ENCODE results near the gene TAAR5.
"Not testable (repeated sequence)": the region's sequence is repeated elsewhere in the genome, so short reads cannot be mapped to it uniquely, and the experiment has no call there.

The TAAR5 gene

GRCh38 chr6:132589454-132589853 lies at the start of gene TAAR5:
Gene TAAR5, minus strand, starts transcription at chr6:132589741. Its CDS starts 55 bp downstream, at chr6:132589686.
- Histone ChIP-seq H3K4me3 (no peak within 1 kb of the TSS), H4K20me1 (no peaks in the 10 kb centered on the region), H3K4me2 (no peak within 1 kb of the TSS), H3K9ac (no peak within 1 kb of the TSS), H3K36me3 (no peaks in the 10 kb centered on the region), H3K27ac (no peak within 1 kb of the TSS), H3K27me3 (no peaks in the 10 kb centered on the region), H3K9me3 (replicated peaks in 1 of 11) (no peaks in the 10 kb centered on the region), H3K4me1 (peaks cover 0 to 14% (median 5%) of the 10 kb centered on the region in 10 experiments; a peak in 9 of 20 replicates)
- TF ChIP-seq Cebpa-rat (IDR thresholded peaks at IDR 0.05), result no peak

- H3K27me3 ChIP-seq, H3K36me3 ChIP-seq, H3K4me1 ChIP-seq, H3K27ac ChIP-seq, H3K4me3 ChIP-seq, H3K4me2 ChIP-seq, H4K20me1 ChIP-seq, H3K9ac ChIP-seq: not testable (repeated sequence)
- H3K9me3 ChIP-seq (replicated peaks in 1 of 11), result peaks cover 0 to 11% (median 0%) of the 10 kb centered on the region in 11 experiments; a peak in 2 of 22 replicates
Observed at GRCh38 chr6:132637135-132637534, 47.6 kb upstream of the TAAR5 start.

- H4K20me1 ChIP-seq, H3K4me3 ChIP-seq, H3K27ac ChIP-seq, H3K36me3 ChIP-seq, H3K27me3 ChIP-seq, H3K9ac ChIP-seq, H3K4me1 ChIP-seq, H3K4me2 ChIP-seq: not testable (repeated sequence)
- peaks cover 0 to 11% (median 0%) of the 10 kb centered on the region in 11 experiments; a peak in 2 of 22 replicates for H3K9me3 ChIP-seq (replicated peaks in 1 of 11)
Observed at GRCh38 chr6:132635906-132636305, 46.4 kb upstream of the TAAR5 start.

GRCh38 chr6:132635288-132635687 lies 45.7 kb upstream of the TAAR5 start:
- not testable (repeated sequence) for H3K27me3 ChIP-seq, H3K4me2 ChIP-seq, H3K4me3 ChIP-seq, H3K36me3 ChIP-seq, H3K4me1 ChIP-seq, H3K27ac ChIP-seq, H4K20me1 ChIP-seq, H3K9ac ChIP-seq
- peaks cover 0 to 11% (median 0%) of the 10 kb centered on the region in 11 experiments; a peak in 2 of 22 replicates for H3K9me3 ChIP-seq (replicated peaks in 1 of 11)

- H3K4me3 ChIP-seq, result no peak overlapping the region
- H3K36me3 ChIP-seq, result no peaks in the 10 kb centered on the region
- no peak overlapping the region for H3K9ac ChIP-seq
- H3K4me1 ChIP-seq, result no peaks in the 10 kb centered on the region
- no peak overlapping the region for H3K27ac ChIP-seq
- H3K9me3 ChIP-seq (replicated peaks in 1 of 11), result peaks cover 0 to 11% (median 0%) of the 10 kb centered on the region in 11 experiments; a peak in 2 of 22 replicates
- TF ChIP-seq Cebpa-rat (IDR thresholded peaks at IDR 0.05), result no peak
- H3K4me2 ChIP-seq, result no peak overlapping the region
- no peaks in the 10 kb centered on the region for H4K20me1 ChIP-seq
- H3K27me3 ChIP-seq, result no peaks in the 10 kb centered on the region
Observed at GRCh38 chr6:132634796-132635195, 45.3 kb upstream of the TAAR5 start.

GRCh38 chr6:132633362-132633761 lies 43.8 kb upstream of the TAAR5 start:
- no peak overlapping the region for H3K4me3 ChIP-seq
- H4K20me1 ChIP-seq, result no peaks in the 10 kb centered on the region
- H3K36me3 ChIP-seq, result no peaks in the 10 kb centered on the region
- H3K4me2 ChIP-seq, result no peak overlapping the region
- H3K9me3 ChIP-seq (replicated peaks in 1 of 11), result peaks cover 0 to 16% (median 0%) of the 10 kb centered on the region in 11 experiments; a peak in 3 of 22 replicates
- H3K27ac ChIP-seq, result no peak overlapping the region
- H3K27me3 ChIP-seq, result no peaks in the 10 kb centered on the region
- H3K4me1 ChIP-seq, result no peaks in the 10 kb centered on the region
- no peak overlapping the region for H3K9ac ChIP-seq
- TF ChIP-seq Cebpa-rat (IDR thresholded peaks at IDR 0.05), result no peak

GRCh38 chr6:132624175-132624574 lies 34.6 kb upstream of the TAAR5 start, which contains the start of gene TAAR2:
Gene TAAR2, minus strand, starts transcription at chr6:132624275. Its CDS starts 0 bp downstream, at chr6:132624275.
- Histone ChIP-seq H3K9me3 (replicated peaks in 1 of 11) (peaks cover 3 to 11% (median 6%) of the 10 kb centered on the region in 11 experiments; a peak in 10 of 22 replicates), H3K27me3 (no peaks in the 10 kb centered on the region)

GRCh38 chr6:132623106-132623845 lies 33.7 kb upstream of the TAAR5 start:
- Histone ChIP-seq H3K4me1 (no peaks in the 10 kb centered on the region), H3K4me3 (no peak overlapping the region), H3K4me2 (no peak overlapping the region), H3K9me3 (replicated peaks in 1 of 11) (peaks cover 3 to 7% (median 6%) of the 10 kb centered on the region in 11 experiments; a peak in 9 of 22 replicates), H4K20me1 (no peaks in the 10 kb centered on the region), H3K27ac (no peak overlapping the region), H3K36me3 (no peaks in the 10 kb centered on the region), H3K9ac (no peak overlapping the region), H3K27me3 (no peaks in the 10 kb centered on the region)
- TF ChIP-seq Cebpa-rat (IDR thresholded peaks at IDR 0.05), result no peak

More at GRCh38 chr6:132624175-132624574, 34.6 kb upstream of the TAAR5 start, which contains the start of gene TAAR2:
- H3K4me2 ChIP-seq, result no peak within 1 kb of the TSS
- no peak within 1 kb of the TSS for H3K9ac ChIP-seq
- no peaks in the 10 kb centered on the region for H4K20me1 ChIP-seq
- H3K27ac ChIP-seq, result no peak within 1 kb of the TSS
- no peaks in the 10 kb centered on the region for H3K36me3 ChIP-seq
- H3K4me3 ChIP-seq, result no peak within 1 kb of the TSS
- no peaks in the 10 kb centered on the region for H3K4me1 ChIP-seq
- TF ChIP-seq Cebpa-rat (IDR thresholded peaks at IDR 0.05), result no peak

- no peak for TF ChIP-seq Cebpa-rat (IDR thresholded peaks at IDR 0.05)
- Histone ChIP-seq H4K20me1 (no peaks in the 10 kb centered on the region), H3K27me3 (no peaks in the 10 kb centered on the region)
Observed at GRCh38 chr6:132616677-132617076, 27.1 kb upstream of the TAAR5 start.

GRCh38 chr6:132614554-132614953 lies 25.0 kb upstream of the TAAR5 start:
- TF ChIP-seq Cebpa-rat (IDR thresholded peaks at IDR 0.05), result no peak
- peaks cover 0 to 3% (median 0%) of the 10 kb centered on the region in 10 experiments; a peak in 1 of 20 replicates for H3K4me1 ChIP-seq
- peak overlapping the region in 5 of 11 experiments; percentile 6 to 38 (median 14); a peak in 6 of 22 replicates for H3K4me2 ChIP-seq
- no peaks in the 10 kb centered on the region for H3K27me3 ChIP-seq
- H3K9ac ChIP-seq, result no peak overlapping the region
- no peak overlapping the region for H3K27ac ChIP-seq
- H3K36me3 ChIP-seq, result no peaks in the 10 kb centered on the region
- no peaks in the 10 kb centered on the region for H3K9me3 ChIP-seq (replicated peaks in 1 of 11)
- no peaks in the 10 kb centered on the region for H4K20me1 ChIP-seq
- no peak overlapping the region for H3K4me3 ChIP-seq

More at GRCh38 chr6:132616677-132617076, 27.1 kb upstream of the TAAR5 start:
- no peaks in the 10 kb centered on the region for H3K9me3 ChIP-seq (replicated peaks in 1 of 11)
- H3K36me3 ChIP-seq, result no peaks in the 10 kb centered on the region
- H3K4me3 ChIP-seq, result no peak overlapping the region
- H3K9ac ChIP-seq, result no peak overlapping the region
- H3K27ac ChIP-seq, result no peak overlapping the region
- H3K4me2 ChIP-seq, result no peak overlapping the region
- H3K4me1 ChIP-seq, result peaks cover 0 to 3% (median 0%) of the 10 kb centered on the region in 10 experiments; a peak in 1 of 20 replicates
